M059J (cell line): ENCODE data around the gene GAD2. TPM values are rescaled to one million over a fixed set of nuclear protein-coding genes. Genes with fewer than 3 reads are reported as not detected.

Experiments
- DNase-seq: peaks from one replicate; pipeline ENCODE4 v3.0.0-alpha.2; 2012; ENCODE audit warnings: low read depth
- total RNA-seq: library from RNA; depleted of rRNA; stranded (reverse); fragments of >200 nt; shearing (Covaris generic); gene quantifications from 2 replicates; pipeline ENCODE4 v1.2.3, GENCODE V29; 2014; rRNA removed

Gene GAD2
- total RNA-seq = not detected in 2 replicates

GRCh38 chr10:26216585-26217395 is at the start of gene GAD2:
GAD2 (plus strand) TSS chr10:26216774; CDS start chr10:26216810, 36 bp downstream.
- no peak for DNase-seq

GRCh38 chr10:26169466-26169865 is 47.1 kb upstream of the GAD2 start:
- DNase-seq = no peak

GRCh38 chr10:26172131-26172530 is 44.4 kb upstream of the GAD2 start:
- DNase-seq = no peak

- DNase-seq = no peak
Observed at GRCh38 chr10:26173837-26174236, 42.7 kb upstream of the GAD2 start.

- DNase-seq = no peak
Observed at GRCh38 chr10:26177341-26177740, 39.2 kb upstream of the GAD2 start.

- DNase-seq = no peak
Observed at GRCh38 chr10:26194275-26194674, 22.3 kb upstream of the GAD2 start.

GRCh38 chr10:26197248-26197647 is 19.3 kb upstream of the GAD2 start:
- no peak for DNase-seq

- DNase-seq = no peak
Observed at GRCh38 chr10:26198119-26198518, 18.5 kb upstream of the GAD2 start.

GRCh38 chr10:26199841-26200240 is 16.7 kb upstream of the GAD2 start:
- no peak for DNase-seq

- DNase-seq = no peak
Observed at GRCh38 chr10:26205223-26205622, 11.4 kb upstream of the GAD2 start.

- DNase-seq = no peak
Observed at GRCh38 chr10:26211781-26212444, 4.7 kb upstream of the GAD2 start.

GRCh38 chr10:26212511-26212910 is 4.1 kb upstream of the GAD2 start:
- no peak for DNase-seq

- no peak for DNase-seq
Observed at GRCh38 chr10:26213157-26213800, 3.3 kb upstream of the GAD2 start.

GRCh38 chr10:26214004-26214403 is 2.6 kb upstream of the GAD2 start:
- DNase-seq = no peak

GRCh38 chr10:26214551-26215395 is 1.8 kb upstream of the GAD2 start:
- no peak for DNase-seq

GRCh38 chr10:26215396-26215934 is 1.1 kb upstream of the GAD2 start:
- DNase-seq = no peak

GRCh38 chr10:26215935-26216584 is 514 bp upstream of the GAD2 start:
- peak; percentile 1 for DNase-seq

- no peak for DNase-seq
Observed at GRCh38 chr10:26217396-26218086, 967 bp downstream of the GAD2 start.

- DNase-seq = no peak
Observed at GRCh38 chr10:26219676-26220075, 3.1 kb downstream of the GAD2 start.

GRCh38 chr10:26220901-26221300 is 4.3 kb downstream of the GAD2 start:
- no peak for DNase-seq
